ENCODE results near the gene S100A16. TPM values are rescaled to one million over a fixed set of nuclear protein-coding genes. Genes with fewer than 3 reads are reported as not detected.
"Not testable (repeated sequence)": the region's sequence is repeated elsewhere in the genome, so short reads cannot be mapped to it uniquely, and the experiment has no call there.

S100A16 gene, protein sequence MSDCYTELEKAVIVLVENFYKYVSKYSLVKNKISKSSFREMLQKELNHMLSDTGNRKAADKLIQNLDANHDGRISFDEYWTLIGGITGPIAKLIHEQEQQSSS
- 328 and 342 TPM in 2 replicates for total RNA-seq (2014; rRNA removed; shearing (Covaris generic))

DNA sequence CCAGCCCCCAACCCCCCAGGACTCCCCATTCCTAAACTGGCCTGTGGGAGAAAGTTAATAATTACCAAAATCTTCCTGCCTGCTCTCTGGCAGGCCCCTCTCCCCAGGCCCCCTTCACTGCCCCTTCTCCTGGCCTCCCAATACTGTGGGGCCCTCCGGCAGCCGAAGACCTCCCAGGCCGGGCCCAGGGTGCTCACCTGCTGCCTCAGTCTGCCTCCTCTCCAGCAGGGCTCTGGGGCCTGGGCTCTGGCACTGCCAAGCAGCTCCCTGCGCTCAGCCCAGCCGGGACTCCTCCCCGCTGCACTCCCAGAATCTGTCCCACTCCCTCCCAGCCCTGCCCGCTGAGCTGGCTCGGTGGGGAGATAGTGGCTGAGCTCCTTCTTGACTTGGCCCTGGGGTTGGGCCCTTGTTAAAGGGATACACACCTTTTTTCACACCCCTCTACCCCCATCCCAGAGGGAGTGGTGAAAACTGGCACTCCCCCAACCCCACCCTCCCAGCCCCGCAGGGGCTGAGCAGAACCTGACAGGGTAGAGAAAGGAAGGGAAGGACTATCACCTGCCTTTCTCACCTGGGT, at the start of gene S100A16:
TSS of gene S100A16 (minus strand) at position 383 of the 577 bp plus-strand sequence. CDS start 4,986 bp downstream, outside the sequence.
- peak; percentile 65 for DNase-seq (ENCODE audit: low read depth)

DNA sequence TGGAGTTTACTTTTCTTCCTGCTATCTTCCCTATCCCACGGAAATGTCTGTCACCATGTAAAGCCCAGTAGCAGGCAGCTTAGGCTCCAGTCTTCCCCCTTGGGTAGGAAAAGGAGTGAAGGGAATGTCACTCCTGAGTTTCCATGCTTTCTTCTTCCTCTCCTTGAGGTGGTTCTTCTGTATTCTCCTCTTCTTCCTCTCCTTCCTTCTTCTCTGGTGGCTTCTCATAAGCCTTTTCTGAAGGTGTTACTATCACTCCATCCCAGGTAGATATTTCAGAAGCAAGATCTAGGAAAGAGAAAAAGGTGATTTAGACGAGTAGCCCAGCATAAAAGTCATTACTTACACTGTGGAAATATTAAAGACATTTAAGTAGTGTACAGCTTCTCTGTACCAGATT, 49.3 kb upstream of the S100A16 start:
- no peak for DNase-seq (ENCODE audit: low read depth)

DNA sequence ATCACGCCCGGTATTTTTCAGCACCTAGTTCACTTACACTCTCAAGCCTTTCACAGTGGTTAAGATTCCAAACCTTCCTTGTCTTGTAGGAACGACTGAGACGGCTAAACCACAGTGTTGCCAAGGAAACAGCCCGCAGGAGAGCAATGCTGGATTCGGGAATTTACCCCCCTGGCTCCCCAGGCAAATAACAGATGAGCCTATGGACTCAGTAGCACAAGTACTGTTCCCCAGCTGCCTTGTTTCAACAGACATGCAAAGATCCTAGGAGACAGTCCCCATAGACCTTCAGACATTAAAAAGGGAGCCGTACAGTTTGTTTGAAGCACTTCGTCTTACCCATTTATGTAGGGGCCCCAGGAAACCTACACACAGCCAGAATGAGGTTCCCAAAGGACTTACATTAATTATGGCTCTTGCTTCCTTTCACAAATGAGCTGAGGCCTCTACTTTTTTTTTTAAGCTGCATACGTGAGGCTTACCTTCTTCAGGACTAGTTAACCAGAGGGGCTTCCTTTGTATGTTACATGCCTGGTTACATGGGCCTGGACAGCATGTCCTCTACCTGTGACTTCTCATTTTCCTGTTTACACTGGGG, 48.3 kb upstream of the S100A16 start:
- DNase-seq (ENCODE audit: low read depth) = peak; percentile 25

DNA sequence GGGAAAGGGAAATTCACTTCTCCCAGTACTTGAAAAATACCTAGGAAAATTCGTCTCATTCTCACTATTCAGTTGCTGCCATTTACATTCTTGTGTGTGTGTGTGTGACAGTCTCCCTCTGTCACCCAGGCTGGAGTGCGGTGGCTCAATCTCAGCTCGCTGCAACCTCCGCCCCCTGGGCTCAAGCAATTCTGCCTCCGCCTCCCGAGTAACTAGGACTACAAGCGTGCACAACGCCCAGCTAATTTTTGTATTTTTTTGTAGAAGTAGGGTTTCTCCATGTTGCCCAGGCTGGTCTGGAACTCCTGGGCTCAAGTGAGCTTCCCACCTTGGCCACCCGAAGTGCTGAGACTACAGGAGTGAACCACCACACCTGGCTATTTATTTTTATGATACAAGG, 46.7 kb upstream of the S100A16 start:
- no peak for DNase-seq (ENCODE audit: low read depth)

DNA sequence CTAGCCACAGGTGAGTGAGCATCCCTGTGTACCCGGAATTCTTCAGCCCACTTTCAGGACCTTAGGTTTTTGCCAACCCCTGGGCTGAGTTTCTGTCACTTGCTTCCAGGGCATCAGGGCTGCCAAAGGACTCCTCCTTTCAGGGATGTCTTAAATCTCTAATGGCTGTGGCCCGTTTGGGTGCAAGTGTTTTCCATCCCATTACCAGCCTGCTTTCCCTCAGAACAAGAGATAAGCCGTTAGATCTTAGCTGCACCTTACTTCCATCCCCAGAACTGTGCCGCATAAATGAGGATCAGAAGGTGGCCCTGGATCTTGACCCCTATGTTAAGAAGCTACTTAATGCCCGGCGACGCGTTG, 46.2 kb upstream of the S100A16 start:
- no peak for DNase-seq (ENCODE audit: low read depth)

DNA sequence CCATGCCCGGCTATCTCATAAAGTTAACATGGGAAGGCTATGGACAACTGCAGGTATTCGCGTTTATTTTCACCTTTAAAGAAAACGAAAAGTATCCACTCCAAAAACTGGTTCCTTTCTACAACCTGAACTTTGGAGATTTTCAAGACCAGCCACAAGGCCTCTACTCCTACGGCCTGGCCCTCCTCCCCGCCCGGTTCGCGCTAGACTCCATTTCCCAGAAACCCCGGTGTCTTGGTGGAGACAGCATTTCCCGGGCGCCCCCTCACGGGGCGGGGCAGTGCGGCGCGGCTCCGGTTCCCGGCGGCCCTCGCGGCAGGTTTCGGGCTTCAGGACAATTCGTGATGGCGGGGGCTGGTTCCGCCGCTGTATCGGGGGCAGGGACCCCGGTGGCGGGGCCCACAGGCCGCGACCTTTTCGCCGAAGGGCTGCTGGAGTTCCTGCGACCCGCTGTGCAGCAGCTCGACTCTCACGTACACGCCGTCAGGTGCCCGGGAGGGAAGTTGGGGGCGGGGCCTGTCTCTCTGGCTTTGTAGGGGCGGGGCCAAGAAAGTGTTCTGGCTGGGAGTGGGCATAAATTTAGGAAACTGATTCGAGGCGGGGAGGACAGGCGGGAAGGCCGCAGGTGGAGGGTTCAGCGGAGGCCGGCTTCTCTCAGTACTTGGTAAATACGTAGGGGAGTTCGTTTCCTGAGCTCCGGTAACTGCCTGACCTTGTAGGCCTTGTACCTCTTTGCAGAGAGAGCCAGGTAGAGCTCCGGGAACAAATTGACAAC, 45.6 kb upstream of the S100A16 start, which contains the start of gene SNAPIN:
TSS of gene SNAPIN (plus strand) at position 304 of the 775 bp plus-strand sequence. CDS start at position 345, 41 bp downstream.
- peak; percentile 86 for DNase-seq (ENCODE audit: low read depth)

DNA sequence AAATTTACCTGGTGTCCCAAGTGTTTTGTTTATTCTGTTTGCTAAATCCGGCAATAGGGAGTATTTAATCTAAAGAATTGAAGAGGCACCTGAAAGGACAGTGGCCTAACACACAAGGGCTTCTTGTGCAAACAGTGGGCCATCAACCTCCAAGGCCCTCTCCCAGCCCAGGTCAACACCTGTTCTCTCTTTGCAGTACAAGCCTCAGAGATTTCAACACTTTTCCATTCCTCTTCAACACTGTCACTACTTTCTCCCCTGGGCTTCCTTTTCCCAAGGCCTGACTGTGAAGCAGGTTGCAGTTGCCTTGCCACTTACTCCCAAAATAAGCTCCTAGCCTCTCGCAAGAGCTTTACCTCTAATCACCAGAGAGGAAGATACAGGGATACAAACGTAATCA, 42.4 kb upstream of the S100A16 start:
- no peak for DNase-seq (ENCODE audit: low read depth)

DNA sequence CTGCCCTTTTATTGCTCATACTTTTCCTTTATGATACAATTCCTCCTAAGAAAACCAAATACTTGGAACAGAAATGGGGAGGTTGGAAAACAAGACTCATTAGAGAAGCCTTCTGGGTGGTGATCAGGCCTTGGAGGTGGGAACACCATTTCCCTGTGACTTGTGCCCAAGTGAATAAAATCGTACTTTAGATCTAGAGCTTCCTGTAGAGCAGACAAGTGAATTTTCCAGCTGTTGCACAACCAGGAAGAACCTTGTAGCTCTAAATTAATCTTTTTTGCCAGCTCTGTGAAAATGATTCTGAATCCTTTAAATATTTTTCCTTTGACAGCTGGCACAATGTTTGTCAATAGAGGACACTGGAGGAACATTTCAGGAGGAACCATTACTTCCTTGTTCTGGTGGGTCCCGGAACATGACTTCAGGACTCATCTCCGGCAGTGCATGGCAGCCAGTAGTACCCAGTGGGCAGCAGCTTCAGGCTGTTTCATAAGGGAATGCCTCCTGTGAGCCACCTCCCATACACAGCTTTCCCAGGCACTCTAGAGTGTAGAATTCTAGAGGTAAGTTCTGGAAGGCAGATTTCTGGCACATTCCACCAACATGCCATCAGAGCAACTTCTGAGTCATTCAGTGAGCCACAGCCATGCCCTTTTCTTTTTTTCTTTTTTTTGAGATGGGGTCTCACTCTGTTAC, 40.0 kb upstream of the S100A16 start:
- peak; percentile 42 for DNase-seq (ENCODE audit: low read depth)

DNA sequence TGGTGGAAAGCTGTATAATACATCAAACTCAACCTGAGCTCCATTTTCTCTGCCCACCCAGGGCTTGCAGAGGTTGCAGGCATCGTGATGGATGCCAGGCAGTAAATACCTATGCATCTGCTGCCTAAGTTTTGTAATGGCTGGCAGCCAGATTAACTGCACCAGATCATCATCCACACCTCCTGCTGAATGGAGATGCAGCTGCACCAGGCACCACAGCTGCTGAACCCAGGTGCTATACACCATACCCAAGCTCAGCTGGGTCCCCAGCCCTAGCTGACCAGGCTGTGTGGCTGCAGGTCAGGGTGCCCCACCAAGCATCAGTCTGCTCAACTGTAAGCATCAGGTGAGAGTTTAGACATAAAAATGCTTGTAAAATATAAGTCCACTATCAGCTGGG, 38.8 kb upstream of the S100A16 start:
- no peak for DNase-seq (ENCODE audit: low read depth)

DNA sequence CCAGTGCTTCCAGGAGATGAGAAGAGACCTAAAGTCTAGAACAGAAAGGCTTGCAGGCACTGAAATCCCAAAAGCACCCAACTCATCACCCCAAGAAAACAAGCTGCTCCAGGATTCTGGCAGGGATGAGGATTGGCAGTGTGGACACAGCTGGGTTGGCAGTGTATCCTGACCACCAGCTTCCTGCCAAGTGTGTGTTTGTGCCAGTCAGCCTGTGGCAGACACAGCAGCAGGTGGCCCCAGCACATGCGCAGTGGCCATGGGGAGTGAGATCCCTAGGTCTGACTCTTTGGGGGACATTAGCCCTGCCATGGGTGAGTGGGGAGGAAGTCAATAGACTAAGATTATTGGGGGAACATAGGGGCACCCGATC, 36.9 kb upstream of the S100A16 start:
- DNase-seq (ENCODE audit: low read depth) = no peak

DNA sequence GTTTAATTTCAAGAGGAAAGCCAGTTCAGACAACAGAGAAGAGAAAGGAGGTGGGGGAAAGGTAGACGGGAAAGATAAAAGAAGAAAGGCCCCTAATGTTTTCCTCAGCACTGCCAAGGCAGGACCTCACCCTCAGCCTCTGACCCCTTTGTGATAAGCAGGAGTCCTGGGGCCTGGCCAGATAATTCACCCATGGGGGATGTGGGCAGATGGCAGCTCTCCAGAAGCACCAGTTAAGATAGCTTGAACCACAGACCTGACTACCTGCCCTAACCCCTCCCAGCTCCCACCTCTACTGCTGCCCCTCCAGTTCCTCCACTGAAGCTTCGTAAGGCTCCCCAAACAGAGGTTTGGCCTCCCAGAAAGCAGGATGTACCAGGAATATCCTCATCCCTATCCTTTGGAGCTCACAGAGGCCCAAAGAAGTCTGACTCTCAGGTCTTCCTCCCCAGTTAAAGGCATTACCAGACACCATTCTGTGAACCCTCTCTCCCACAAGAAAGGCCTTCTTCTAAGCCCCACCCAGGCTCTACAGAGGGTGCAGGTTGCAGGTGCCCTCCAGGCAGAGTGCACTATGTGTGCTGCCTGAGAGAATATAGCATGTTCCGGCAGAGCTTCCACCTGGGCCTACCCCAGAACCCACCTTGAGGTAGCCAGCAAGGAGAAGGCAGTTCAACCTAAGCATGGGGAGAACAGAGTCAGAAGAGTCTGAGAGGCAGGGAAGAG, 36.4 kb upstream of the S100A16 start:
- DNase-seq (ENCODE audit: low read depth) = no peak

DNA sequence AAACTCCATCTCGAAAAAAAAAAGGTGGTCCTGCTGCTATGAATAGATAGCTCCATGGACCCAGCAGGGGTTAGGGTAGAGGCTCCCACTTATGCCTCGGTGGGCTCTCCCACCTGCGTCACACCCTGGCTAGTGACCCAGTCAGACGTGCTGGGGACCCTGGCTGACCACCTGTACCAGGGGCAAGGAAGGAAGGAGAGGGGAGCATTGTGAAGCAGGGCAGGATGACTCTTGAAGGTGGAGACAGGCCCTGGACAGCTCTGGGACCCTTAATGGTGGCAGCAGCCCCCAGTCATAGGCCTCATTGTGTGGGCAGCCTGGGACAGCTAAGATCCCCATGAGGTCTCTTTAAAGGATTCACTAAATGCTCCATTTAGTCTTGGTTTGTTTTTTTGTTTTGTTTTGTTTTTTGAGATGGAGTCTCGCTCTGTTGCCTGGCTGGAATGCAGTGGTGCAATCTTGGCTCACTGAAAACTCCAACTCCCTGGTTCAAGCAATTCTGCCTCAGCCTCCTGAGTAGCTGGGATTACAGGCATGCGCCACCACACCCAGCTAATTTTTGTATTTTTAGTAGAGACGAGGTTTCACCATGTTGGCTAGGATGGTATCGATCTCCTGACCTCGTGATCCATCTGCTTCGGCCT, 35.2 kb upstream of the S100A16 start:
- no peak for DNase-seq (ENCODE audit: low read depth)

DNA sequence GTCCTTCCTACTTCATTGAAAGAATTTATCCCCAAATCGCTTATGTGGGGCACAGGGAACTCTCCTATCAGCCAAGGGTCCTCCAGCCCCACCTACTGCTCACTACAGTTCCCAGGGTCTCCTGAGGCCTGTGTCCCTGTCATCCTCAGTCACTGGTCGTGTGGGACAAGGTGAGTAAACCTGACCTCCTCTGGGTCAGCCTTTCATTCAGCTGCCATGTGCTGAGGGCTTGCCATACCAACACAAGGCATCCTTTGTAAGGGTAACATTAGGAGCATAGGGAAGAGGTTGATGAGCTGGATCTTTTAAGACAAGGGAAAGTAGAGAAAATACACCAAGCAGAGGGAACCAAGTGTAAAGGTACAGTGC, 34.4 kb upstream of the S100A16 start:
- DNase-seq (ENCODE audit: low read depth) = no peak

DNA sequence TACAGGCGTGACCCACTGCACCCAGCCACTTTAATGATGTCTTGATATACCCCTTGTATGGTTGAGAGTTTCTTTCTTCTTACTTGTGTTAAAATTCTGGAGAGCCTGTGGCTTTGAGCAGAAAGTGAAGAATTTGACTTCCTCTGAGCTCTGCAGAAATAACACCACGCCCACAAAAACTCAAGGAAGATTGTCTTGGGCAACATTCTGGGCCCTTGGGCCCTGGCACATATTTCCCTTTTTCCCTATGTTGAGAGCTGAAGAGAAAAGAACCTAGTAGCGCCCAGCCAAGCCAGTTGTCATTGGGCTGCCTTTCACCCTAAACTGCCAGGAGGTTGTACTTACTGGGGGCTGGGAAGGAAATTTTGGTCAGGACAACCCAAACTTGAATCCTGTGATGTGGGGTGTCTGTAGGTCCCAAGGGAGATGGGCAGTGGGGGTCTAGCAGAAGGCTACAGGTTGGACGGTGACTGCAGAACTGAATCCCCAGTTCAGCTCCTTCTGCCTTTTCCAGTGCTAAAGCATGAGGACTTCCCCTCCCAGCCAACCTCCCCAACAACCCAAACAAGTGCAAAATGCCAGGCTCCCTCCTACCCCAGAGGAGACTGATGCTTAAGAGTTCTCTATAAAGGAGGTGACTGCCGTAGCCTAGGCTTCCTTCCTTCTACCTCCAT, 33.9 kb upstream of the S100A16 start:
- DNase-seq (ENCODE audit: low read depth) = no peak

DNA sequence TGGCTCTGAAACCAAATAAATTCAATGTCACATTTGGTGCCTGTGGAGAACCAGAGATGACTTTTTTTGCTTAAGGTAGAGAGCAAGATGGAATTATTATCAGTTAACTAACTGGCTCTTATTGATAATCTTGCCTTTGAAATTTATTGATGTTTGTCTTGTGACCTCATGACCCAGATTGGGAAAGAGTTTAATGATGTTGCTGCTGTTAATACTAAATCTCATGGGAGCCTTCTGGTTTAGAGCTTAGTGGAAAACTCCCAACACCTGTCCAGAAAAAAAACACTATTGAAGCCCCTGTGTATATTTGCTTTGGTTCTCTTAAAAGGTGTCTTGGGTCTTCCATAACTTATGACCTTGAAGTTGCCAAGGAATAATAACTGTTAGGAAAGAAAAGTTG, 30.9 kb upstream of the S100A16 start:
- DNase-seq (ENCODE audit: low read depth) = no peak

DNA sequence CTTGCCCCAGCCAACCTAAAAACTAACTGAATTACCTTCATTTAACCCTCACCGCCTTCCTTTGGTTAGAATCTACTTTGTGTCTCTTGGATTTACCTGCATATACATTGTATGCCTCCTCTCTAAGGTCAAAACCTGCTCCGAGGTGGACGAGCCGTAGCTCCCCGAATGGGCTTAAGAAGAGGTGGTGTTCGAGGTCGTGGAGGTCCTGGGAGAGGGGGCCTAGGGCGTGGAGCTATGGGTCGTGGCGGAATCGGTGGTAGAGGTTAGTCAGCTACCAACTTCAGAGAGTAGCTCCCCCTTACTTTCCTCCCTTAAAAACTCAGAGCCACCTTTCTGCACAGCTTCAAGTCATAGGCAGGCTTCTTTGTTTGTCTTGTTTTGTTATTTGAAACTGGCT, 30.2 kb upstream of the S100A16 start:
- no peak for DNase-seq (ENCODE audit: low read depth)

DNA sequence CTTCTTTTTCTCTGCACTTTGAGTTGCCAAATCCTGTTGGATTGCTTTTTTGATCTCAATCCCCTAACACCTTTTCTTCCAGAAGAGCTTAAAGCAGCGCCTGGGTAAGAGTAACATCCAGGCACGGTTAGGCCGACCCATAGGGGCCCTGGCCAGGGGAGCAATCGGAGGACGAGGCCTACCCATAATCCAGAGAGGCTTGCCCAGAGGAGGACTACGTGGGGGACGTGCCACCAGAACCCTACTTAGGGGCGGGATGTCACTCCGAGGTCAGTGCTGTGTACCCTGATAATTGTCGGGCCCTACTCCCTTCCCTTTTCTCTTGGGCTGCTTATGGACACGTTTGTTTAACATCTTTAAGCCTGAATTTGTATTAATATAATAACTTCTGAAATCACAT, 29.2 kb upstream of the S100A16 start:
- no peak for DNase-seq (ENCODE audit: low read depth)

DNA sequence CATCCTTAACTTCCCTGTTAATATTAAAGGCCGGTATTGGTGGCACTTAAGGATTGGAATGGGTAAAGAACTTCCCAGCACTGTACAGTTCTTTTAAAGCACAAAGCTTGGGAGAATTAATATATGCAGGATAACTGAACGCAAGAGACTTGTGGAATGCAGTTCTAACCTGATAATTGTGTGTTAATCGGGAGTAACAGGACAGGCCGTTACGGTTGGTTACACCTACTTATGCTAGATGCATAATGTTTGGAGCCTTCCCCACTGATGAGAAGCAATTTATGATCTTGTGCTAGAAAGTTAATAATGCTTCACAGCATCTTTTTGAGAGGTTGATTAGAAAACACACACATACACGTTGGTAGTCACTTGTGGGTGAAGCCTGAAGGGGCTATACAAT, 27.9 kb upstream of the S100A16 start:
- DNase-seq (ENCODE audit: low read depth) = no peak

DNA sequence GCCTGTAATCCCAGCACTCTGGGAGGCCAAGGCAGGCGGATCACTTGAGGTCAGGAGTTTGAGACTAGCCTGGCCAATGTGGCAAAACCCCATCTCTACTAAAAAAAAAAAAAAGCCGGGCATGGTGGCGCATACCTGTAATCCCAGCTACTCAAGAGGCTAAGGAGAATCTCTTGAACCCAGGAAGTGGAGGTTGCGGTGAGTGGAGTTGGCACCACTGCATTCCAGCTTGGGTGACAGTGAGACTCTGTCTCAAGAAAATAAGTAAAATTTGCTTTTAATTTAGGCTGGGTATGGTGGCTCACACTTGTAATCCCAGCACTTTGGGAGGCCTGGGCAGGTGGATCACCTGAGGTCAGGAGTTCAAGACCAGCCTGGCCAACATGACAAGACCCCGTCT, 27.3 kb upstream of the S100A16 start:
- not testable (repeated sequence) for DNase-seq (ENCODE audit: low read depth)

DNA sequence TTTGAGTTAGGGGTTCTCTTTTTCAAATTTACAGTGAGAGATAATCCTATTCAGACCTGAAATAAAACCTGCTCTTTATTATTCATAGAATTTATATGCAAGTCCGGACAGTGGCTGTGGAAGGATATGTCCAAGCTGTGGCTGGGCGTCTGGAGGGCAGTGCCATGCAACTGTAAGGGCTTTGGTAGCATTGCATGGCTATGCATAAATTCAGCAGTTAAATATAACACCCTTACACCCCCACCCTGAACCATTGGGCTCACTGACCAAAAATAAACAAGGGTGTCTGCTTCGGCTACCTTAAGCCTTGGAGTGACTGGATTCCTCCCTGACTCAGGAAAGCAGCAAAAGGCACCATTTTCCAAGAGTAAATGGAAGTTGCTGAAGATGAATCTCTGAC, 26.3 kb upstream of the S100A16 start:
- DNase-seq (ENCODE audit: low read depth) = no peak

DNA sequence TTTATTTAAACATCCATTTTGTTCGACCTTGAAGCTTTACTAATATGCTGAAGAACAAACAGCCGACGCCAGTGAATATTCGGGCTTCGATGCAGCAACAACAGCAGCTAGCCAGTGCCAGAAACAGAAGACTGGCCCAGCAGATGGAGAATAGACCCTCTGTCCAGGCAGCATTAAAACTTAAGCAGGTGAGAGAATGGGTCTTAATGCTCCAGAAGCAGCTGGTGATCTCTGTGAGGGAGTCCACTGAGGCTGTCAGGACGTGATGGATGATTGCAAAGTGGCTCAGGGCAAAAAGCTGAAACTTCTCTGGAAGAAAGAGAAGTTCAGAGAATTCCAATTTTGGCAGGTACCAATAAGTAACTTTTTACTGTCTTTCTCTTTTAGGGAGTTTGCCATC, 25.3 kb upstream of the S100A16 start:
- DNase-seq (ENCODE audit: low read depth) = no peak

Data from RPMI7951 (cell line).